Tongue (tissue), 2 donors: ENCODE data around the gene AKAP8L. TPM values are rescaled to one million over a fixed set of nuclear protein-coding genes. Genes with fewer than 3 reads are reported as not detected.

Source experiments
- DNase-seq: peaks from one replicate; pipeline ENCODE4 v3.0.0-alpha.2; 2015
- total RNA-seq: library from RNA; depleted of rRNA; stranded (reverse); fragments of >200 nt; gene quantifications from one replicate; pipeline ENCODE4 v1.2.3, GENCODE V29; 2014

AKAP8L gene
- total RNA-seq, 1 donor from 2014 or later = 65.4 TPM

DNA sequence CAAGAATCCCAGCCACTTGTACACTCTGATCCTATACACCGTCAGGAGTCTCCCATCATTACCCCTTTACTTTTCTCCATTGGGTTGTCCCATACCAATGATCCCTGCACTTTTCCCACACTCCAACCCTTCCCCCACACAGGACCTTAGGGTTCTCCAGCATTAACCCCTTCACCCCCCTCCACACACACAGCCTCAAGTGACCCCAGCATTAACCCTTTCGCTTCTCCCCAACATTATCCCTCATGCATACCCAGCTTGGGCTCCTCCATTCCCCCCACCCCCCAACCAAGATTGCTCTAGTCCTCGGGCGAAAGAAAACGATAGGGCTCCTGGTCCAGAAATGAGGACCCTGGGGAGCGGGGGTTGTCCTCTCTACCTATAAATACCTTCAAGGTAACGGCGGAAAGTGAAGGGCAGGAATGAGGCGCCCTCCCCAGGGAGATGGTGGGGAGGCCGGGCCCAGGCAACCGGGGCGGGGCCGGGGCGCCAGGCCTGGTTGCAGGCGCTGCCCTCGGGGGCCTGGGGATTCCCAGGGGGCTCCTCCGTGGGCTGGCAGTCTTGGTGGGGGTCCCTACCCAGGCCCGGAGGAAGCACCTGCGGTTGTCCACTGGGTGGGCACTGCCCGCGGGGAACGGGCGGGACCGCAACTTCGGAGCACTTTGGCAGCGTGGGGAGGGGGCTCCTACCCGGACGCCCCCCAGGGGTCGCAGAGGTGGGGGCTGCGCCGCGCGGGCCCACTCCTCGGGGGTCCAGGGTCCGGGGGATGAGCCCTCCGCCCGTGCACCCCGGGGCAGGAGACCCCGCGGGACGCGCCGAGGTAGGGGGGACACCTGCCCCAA, 30.2 kb upstream of the AKAP8L start:
- DNase-seq = no peak

DNA sequence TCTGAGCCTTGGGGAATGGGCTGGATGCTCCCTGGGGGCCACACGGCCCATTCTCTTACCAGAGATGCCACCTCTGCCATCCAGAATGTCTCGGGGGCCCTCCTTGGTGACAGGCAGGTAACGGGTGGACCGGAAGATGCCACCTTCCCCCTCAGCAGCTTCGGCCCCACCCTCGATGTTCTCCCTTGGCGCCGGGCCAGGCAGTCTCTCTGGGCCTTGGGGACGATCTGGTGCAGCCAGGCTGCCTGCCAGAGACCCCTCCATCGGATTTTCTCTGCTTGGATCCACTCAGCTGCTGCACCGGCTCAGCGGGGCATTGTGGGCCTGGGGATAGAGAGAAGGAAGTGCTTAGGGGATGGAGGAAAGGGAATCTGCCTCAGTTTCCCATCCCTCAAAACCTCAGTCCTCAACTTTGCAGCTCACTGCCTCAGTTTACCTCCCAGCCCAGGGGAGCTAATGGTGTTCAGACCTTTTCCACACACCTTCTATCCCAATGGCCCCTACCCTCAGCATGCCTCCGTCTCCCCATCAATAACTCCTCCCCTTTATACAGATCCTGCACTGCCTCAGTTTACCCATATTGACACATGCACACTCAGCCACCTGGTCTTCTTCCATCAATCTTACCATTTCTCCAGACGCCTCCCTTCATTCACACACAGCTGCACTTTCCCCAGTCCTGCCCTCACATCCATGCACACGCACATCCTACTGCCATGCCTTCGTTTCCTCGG, 29.4 kb upstream of the AKAP8L start:
- no peak for DNase-seq

DNA sequence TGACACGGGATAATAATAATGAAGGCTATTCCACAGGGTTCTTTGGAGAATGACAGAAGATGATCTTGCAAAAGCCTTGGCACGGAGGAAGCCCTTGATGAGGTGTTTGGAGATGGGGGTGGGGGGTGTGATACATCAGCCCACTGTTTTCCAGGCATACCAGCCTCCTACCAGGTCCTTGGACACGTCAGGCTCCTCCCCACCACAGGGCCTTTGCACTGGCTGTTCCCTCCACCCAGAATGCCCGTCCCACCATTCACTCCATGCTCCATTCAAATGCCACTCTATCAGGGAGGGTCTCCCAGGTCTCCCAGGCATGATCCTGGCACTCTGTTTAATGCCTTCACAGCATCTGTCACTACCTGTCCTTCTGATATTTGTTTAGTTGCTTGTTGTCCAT, 28.3 kb upstream of the AKAP8L start:
- DNase-seq = no peak

DNA sequence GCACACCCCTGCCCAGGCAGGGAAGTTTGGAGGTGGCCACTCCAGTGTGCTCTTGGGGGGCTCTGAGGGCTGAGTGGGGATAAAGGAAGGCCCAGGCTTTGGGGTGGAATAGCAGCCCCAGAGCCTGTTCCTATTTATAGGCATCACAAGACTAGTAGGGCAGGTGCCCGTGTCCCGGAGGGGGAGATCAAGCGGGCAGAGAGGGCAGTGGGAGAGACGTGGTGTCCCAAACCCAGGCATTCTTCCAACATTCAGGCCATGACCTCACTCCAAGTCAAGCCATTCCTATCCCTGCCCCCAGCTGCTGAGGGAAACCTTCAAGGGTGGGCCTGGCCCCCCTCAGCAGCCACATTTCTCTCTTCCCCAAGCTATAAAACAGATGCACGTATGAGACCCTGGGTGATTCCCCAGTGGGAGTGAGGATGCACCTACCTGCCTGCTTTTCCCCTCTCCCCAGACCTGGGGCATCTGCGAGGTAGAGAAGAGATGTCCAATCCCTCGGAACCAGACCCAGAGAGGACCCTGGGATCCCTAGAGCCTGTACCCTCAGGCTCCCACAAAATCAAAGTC, 27.1 kb upstream of the AKAP8L start:
- DNase-seq = no peak

DNA sequence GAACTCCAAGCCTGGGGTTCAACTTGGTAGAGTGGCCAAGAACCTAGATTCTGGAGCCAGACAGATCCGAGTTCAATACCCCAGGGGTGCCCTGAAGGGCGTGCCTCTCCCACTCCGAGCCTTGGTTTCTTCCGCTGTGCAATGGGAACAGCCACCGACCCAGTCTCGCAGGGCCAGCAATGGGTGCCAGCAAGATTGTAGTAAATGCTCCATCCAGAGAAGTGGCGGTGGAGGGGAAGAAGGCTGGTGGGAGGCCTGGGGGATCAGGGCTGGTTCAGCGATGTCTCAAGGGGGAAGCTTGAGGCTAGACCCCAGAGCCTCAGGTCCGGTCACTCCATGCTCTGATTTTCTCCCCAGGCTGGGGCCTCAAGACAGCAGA, 26.4 kb upstream of the AKAP8L start:
- DNase-seq = no peak

DNA sequence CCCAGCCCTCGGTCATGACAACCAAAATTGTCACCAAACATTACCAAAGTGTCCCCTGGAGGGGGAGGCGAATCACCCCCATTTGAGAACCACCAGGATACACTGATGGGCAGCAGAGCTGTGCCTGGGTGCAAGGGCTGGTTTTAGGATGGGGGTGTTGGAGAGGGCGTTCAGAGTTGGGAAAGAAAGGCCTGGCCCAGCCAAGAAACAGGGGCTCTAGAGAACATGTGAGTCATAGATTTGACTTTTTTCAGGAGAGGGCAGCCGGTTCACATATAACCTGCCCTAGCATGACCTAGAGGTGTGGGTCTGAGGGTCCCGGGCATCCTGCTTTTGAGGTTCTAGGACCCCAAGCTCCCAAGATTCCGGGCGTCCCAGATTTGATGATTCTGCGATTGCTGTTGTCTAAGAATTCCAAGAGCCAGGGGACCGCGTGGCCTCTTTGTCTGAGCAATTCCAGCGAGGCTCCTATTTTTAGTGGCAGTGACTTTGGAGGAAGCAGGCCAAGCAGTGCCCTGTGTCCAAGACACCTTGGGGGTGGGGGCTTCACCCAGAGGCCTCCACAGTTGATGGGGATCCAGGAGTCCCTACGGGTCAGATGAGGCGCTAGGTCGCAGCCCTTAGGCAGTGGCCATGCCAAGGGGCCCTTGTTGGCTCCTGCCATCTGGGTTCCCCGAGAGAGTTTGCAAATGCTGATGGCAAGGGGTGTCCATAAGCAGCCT, 25.9 kb upstream of the AKAP8L start:
- no peak for DNase-seq

DNA sequence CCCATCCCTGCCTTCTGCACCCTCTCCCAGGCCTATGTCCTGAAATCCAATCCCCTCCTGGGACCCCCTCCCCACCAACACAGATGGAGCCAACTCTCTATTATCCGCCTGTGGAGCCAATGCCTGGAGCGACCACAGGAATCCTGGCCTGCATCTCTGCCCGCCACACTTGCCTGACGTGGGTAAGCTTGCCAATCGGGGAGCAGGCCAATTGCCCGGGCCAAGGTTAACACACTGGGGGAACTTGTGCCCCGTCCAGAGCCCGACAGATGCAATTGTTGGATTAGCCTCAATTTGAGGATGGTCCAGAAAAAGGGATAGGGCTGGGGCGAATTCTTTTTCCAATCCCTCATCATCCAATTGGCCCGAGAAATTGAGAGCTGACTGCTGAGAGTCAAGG, 25.1 kb upstream of the AKAP8L start:
- DNase-seq = peak; percentile 49

DNA sequence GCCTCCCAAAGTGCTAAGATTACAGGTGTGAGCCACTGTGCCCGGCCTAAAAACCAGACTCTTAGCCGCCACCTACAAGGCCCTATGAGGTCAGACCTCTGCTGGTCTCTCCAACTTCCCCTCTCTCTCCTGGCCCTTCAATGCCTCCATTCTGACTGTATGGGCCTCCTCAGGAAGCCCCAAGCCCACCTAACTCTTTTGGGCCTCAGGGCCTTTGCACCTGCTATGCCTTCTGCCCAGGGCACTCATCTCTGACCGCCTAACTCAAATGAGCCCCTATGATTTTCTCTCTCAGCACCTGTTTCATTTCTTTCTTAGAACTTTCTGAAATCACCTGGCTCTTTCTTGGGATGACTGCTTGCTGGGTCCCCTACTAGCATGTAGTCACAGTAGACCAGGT, 24.5 kb upstream of the AKAP8L start:
- DNase-seq = no peak

DNA sequence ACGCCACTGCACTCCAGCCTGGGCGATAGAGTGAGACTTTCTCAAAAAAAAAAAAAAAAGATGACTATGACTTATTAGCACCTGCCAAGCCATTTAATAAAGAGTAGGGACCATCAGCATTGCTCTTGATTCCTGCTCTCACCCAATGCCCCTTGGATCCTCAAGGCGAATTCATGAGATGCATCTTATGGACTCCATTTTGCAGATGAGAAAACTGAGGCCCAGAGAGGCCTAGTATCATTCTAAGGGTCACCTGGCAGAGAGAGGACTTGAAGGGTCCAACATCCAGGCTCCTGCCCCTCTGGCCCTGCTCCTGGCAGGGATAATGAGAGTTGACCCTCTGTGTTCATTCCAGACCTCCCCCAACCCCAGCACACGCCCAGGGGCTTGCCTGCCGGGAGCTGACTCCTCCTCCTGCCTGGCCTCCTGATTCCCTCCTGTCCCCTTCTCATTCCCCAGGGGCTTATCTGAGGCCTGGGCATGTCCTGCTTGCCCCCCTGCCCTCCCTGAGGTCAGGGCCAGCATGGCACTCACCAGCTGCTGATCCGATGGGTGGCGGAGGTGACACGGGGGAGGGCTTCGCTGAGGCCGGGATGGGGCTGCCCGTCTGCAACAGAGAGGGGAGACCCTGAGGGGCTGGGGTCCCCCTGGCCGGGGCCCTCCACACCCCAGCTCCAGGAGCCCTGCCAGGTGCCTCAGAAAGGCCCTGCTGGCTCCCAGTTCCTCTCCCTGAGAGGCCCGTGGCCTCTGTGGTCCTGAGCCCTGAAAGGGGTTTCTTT, 23.5 kb upstream of the AKAP8L start:
- no peak for DNase-seq

DNA sequence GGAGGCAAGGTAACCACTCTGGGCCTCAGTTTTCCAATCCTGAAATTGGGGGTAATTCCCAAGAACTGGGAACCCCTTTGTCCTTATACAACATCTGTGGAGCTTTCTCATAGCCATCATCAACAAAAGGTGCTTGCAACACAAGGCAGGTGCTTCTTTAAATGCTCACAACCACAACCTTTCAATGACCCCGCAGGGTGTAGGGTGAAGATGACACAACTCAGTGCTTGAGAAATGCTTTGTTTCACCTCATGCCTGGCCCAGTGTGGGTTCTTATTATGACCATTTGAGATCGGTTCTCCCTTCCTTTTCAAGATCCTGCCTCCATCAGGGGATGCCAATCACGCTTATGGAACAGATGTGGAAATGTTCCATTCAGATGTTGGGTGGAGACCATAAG, 22.5 kb upstream of the AKAP8L start:
- no peak for DNase-seq

DNA sequence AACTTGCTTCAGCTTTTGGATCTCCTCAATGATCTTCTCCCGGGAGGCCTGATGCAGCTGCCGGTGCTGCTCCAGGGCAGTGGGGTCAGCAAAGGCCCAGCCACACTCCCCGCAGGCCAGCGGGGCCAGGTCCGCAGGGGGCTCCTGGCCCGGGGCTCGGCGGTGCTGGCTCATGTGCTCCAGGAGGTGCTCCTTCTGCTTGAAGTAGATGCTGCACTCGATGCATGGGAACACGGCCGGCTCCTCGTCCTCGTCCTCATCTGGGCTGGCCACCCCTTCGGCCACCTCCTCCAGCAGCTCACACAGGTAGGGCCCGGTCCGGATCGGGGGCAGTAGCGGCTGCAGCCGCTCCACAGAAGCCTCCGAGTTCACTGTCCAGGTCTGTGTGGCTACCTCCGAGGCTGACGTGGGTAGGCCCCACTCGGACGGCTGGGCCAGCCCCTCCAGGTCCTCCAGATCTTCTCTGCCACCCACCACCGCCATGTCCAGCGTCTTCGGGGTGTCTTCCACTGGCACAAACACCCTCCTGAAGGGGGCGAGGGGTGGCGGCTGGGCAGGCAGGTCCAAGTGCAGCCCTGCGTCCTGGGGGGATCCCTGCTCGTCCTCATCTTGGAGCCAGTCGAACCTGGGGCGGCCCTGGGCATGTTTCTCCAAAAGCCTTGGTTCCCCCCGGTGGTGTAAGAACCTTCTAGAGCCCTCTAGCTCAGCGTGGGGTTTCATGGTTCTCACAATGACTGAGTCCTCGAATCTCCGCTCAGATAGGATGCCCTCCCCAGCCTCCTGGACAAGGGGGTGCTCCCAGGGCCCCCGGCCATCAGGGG, 21.2 kb upstream of the AKAP8L start:
- DNase-seq = no peak

DNA sequence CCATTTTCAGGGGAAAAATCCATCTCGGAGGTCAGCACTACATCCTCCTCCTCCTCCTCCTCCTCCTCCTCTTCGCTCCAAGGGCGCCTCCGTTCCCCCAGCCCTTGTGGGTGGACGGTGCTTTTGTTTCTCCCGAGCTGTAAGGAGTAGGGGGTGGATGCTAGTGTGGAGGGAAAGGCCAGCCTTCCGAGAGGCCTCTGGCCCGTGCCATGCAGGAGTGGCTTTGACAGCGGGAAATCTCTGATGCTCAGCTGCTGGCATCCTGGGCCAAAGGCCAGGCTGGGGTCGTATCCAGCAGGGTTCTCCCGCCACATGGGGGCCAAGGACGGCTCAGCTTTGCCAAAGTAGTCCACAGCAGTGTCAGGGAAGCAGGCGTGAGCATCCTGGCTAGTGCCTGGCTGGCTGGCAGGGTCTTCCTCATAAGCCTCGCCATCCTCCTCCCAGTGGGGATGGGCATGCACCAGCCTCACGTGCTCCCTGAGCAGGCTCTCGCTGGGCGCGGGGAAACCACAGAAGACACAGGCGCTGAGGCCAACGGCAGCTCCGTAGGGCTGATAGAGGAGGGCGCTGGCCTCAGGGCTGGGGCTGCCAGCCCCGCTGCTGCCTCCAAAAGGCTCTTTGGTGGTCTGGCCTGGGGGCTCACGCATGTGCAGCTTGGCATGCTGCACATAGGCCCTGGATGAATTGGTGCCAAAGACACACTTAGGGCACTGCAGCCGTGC, 20.5 kb upstream of the AKAP8L start:
- peak; percentile 46 for DNase-seq

DNA sequence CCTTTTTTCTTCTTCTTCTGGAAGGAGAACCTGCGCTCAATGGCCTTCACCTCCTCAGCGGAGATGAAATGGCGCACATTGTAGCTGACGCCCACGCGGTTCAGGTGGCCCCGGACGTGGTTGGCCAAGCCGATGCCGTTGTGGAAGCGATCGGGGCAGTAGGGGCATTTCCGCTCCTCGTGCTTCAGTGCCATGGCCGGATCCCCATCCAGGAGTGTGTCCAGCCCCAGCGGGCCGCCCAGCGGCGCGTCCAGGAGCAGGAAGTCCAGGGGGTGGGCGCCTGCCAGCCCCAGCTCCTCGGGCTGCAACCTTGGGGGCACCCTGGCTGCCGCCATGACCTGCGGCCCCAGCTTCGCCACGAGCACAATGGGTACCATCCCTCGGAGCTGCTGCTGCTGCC, 19.8 kb upstream of the AKAP8L start:
- no peak for DNase-seq

DNA sequence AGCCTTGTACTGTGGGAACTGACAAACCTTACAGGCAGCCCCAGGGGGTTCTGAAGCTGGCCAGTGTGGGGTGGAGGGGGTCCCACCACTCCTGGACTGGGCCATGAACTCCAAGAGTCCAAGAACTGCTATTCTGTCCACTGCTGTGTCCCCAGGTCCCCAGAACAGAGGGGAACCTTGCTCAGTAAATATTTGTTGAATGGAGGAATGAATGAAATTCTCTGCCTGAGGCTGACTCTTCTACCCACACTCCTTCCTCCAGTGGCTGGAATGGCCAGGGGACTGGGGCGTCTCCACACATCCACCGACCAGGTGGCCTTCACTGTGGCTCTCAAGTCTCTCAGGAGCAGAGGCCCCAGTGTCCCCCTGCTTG, 19.3 kb upstream of the AKAP8L start:
- no peak for DNase-seq

DNA sequence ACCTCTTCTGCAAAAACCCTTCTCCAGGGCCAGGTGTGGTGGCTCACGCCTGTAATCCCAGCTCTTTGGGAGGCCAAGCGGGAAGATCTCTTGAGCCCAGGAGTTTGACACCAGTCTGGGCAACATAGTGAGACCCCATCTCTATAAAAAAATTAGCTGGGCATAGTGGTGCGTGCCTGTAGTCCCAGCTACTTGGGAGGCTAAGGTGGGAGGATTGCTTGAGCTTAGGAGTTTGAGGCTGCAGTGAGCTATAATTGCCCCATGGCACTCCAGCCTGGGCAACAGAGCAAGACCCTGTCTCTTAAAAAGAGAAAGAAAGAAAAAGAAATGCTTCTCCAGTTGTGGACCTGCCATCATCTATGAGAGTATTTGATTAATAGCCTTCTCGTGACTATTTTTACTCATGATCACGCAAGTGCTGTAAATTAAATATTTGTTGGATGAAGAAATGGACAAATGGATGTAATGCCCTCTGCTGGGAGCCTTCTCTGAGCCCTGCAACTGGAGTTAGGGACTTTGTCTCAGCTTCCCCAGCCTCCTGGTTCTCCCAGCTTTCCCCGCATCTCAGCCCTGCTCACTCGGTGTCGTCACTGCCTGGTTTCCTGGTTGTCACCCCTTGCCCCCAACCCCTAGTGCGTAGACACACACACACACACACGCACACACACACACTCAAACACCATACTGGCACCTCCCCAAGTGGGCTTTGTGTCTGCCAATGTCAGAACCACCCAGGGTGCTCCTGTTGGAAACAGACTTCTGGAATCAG, 18.8 kb upstream of the AKAP8L start:
- no peak for DNase-seq

DNA sequence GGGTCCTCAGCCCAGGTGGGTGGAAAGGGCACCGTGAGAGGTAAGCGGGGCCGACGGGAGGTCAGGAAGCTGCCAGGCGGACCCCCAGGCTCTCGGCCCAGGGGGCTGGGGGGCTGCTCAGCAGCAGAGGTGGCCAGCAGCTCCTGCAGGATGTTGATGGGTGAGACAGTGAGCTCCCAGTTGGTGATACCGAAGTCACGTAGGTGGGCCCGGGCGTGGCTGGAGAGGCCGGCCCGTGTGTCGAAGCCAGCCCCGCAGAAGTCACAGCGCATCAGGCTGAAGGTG, 18.0 kb upstream of the AKAP8L start:
- no peak for DNase-seq

DNA sequence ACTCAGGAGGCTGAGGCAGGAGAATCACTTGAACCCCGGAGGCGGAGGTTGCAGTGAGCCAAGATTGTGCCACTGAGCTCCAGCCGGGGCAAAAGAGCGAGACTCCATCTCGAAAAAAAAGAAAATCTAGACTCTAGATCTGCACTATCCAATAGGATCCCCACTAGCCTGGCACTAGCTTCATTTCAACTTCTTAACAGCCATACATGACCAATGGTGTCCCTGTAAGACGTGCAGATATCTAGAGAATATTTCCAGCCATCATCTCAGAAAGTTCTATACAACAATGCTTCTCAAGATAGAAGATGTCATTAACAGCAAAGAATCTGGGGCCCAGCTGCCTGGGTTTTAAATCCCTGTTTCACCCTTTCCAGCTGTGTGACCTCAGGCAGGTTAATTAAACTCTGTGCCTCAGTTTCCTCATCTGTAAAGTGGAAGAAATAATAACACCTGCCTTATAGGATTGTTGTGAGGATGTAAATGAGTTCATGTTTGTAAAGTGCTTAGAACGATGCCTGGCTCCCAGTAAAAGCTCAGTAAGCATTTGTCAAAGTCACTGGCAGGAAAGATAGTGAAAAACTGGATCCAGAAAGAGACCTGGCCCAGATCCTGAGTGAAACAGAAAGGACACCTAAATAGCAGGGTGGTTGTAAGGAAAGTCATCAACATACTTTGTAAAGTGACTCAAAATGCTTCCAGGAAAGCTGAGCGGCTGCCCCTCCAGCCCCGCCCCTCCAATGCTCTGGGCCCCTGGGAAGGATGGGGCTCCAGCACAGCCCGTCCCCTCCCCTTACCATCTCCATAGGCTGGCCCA, 17.4 kb upstream of the AKAP8L start:
- DNase-seq = no peak

DNA sequence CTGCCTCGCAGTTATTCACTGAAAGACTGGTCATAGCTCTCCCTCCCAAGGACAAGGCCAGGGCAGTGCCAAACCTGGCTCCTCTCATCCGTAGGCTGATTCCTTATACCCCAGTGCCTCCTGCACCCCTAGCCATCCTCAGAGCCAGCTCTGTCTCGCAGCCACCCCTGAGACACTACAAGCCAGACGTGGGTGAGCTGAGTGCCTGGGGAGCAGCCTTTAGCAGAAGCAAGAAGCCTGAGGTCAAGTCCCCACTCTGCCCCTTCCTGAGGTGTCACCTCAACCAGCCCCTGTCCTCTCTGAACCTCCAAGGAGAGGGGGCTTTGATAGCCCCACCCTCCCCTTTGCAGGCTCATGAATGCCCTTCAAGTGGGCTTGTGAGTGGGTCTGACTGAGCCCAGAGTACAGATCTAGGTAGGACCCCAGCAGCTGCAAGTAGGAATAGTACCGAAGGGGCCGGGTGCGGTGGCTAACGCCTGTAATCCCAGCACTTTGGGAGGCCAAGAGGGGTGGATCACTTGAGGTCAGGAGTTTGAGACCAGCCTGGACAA, 14.8 kb upstream of the AKAP8L start:
- DNase-seq = no peak
